Gastrocnemius medialis (tissue), 4 donors: ENCODE data around the gene EBP. TPM values are rescaled to one million over a fixed set of nuclear protein-coding genes. Genes with fewer than 3 reads are reported as not detected.
A peak's percentile ranks its signal among the peaks of the same experiment; 100 is the strongest.

Experiments used
- ATAC-seq, 2 donors: fragments of 150-250 bp; one replicate each; pipeline ENCODE4 v1.9.1; 2016
- DNase-seq, 2 donors: peaks; one replicate each; pipeline ENCODE4 v3.0.0-alpha.2; 2019
- H3K27ac ChIP-seq, 4 donors: fragments of 200-600 bp; sonication (generic); 1 replicate in 1 of 4; 2 replicates in 3 of 4; pipeline ENCODE4 v1.5.1; 2016 to 2018; ENCODE audit warnings: mild to moderate bottlenecking in 2 of 4, moderate library complexity in 1 of 4
- H3K27me3 ChIP-seq, 3 donors: fragments of 200-600 bp; sonication (generic) in 2 of 3; 1 replicate in 1 of 3; 2 replicates in 2 of 3; pipeline versions ENCODE4 v1.5.1 to v1.6.0; 2016 to 2019; ENCODE audit warnings: mild to moderate bottlenecking in 1 of 3, moderate library complexity in 1 of 3
- H3K36me3 ChIP-seq, 2 donors: fragments of 200-600 bp; sonication (generic) in 1 of 2; one replicate each; pipeline ENCODE4 v1.5.1; 2017 to 2018
- H3K4me1 ChIP-seq, 2 donors: fragments of 200-600 bp; sonication (generic) in 1 of 2; one replicate each; pipeline ENCODE4 v1.5.1; 2016 to 2017; ENCODE audit warnings: mild to moderate bottlenecking in 2 of 2
- H3K4me3 ChIP-seq, 4 donors: fragments of 200-600 bp; sonication (generic) in 3 of 4; 1 replicate in 1 of 4; 2 replicates in 3 of 4; pipeline ENCODE4 v1.5.1; 2016 to 2019; ENCODE audit warnings: mild to moderate bottlenecking in 2 of 4
- H3K9me3 ChIP-seq, 3 donors: fragments of 200-600 bp; sonication (generic) in 2 of 3; 1 replicate in 1 of 3; 2 replicates in 2 of 3; pipeline ENCODE4 v1.5.1; 2016 to 2019
- POLR2A ChIP-seq, 2 donors: fragments of 450-650 bp; IDR thresholded peaks; one replicate each; pipeline ENCODE4 v1.6.1; 2017; ENCODE audit warnings: antibody characterized with exemption in 2 of 2, mild to moderate bottlenecking in 2 of 2, moderate library complexity in 2 of 2
- in situ Hi-C, 4 donors: fragments of 200-750 bp; cut with MboI; loops; one replicate each; pipeline versions ENCODE4 v1.15.0 to v1.8.0; 2017; ENCODE audit warnings: low sequenced_read_pairs in 4 of 4
- intact Hi-C: fragments of 100-400 bp; cut with DNase I; formaldehyde crosslinking; loops from one replicate; pipeline ENCODE4 v1.15.1; 2023; ENCODE audit warnings: low total_unique reads
- total RNA-seq, 4 donors: library from RNA; depleted of rRNA; stranded (reverse); fragments of >200 nt; gene quantifications; one replicate each; pipeline versions ENCODE4 v1.1.0 to v1.2.3, GENCODE V29; 2016
- TF ChIP-seq, protein P1 (sequence below), 5 experiments: fragments of 450-650 bp in 3 of 5; fragments of 200-600 bp in 2 of 5; sonication (generic) in 2 of 5; IDR thresholded peaks in 4 of 5; conservative IDR thresholded peaks in 1 of 5; 1 replicate in 4 of 5; 2 replicates in 1 of 5; pipeline ENCODE4 v1.5.1; 2016 to 2019; ENCODE audit warnings: antibody characterized with exemption in 5 of 5, mild to moderate bottlenecking in 3 of 5, moderate library complexity in 3 of 5

Gene EBP
- total RNA-seq, 4 donors from 2014 or later: 2.7 to 5.3 (median 4.3) TPM

DNA sequence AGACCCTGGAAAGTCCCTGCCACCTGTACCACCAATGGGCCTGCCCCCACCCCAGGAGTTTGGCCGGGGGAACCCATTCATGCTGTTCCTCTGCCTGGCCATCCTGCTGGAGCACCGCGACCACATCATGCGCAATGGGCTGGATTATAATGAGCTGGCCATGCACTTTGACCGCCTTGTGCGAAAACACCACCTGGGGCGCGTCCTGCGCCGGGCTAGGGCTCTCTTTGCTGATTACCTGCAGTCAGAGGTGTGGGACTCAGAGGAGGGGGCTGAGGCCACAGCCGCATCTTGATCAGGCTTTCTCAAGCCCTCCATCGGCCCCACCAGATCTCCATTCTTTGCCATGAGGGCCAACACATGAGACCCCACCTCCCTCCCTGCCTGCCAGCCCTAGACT, 39.1 kb downstream of the EBP start:
- peaks cover 0 to 9% of the 10 kb centered on the region in 2 donors for H3K36me3 ChIP-seq

DNA sequence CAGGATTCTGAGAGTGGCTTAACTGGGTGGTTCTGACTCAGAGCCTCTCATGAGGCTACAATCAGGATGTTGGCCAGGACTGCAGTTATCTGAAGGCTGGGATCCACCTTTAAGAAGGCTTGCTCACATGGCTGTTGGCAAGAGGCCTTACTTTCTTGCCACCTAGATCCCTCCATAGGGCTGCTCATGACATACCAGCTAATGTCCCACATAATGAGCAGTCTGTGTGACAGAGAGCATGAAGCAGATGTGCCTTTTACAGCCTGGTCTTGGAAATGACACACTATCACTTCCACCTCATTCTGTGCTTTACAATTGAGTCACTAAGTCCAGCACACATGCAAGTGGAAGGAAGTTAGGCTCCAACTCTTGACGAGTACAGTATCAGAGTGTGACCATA, 48.4 kb downstream of the EBP start:
- no peaks in the 10 kb centered on the region for H3K9me3 ChIP-seq
- H3K4me1 ChIP-seq: no peaks in the 10 kb centered on the region
- ATAC-seq (no peak), DNase-seq (no peak)
- no peak for TF ChIP-seq POLR2A (IDR thresholded peaks at IDR 0.05)
- TF ChIP-seq, protein P1, sequence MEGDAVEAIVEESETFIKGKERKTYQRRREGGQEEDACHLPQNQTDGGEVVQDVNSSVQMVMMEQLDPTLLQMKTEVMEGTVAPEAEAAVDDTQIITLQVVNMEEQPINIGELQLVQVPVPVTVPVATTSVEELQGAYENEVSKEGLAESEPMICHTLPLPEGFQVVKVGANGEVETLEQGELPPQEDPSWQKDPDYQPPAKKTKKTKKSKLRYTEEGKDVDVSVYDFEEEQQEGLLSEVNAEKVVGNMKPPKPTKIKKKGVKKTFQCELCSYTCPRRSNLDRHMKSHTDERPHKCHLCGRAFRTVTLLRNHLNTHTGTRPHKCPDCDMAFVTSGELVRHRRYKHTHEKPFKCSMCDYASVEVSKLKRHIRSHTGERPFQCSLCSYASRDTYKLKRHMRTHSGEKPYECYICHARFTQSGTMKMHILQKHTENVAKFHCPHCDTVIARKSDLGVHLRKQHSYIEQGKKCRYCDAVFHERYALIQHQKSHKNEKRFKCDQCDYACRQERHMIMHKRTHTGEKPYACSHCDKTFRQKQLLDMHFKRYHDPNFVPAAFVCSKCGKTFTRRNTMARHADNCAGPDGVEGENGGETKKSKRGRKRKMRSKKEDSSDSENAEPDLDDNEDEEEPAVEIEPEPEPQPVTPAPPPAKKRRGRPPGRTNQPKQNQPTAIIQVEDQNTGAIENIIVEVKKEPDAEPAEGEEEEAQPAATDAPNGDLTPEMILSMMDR (IDR thresholded peaks at IDR 0.05 in 4 of 5, conservative IDR thresholded peaks at IDR 0.05 in 1 of 5): no peak
- H3K36me3 ChIP-seq: no peaks in the 10 kb centered on the region
- no peak overlapping the region for H3K4me3 ChIP-seq
- no peak overlapping the region for H3K27ac ChIP-seq
- intact Hi-C loops: loop anchor here (10.0 kb wide), 1 partner anchor 95 kb away; the partner anchor contains the start of genes FTSJ1 and SLC38A5
- H3K27me3 ChIP-seq: no peaks in the 10 kb centered on the region
- in situ Hi-C loops: no loop called here

More for the DNA sequence above, 39.1 kb downstream of the EBP start:
- H3K27me3 ChIP-seq: no peaks in the 10 kb centered on the region
- intact Hi-C loops: no loop called here
- no peaks in the 10 kb centered on the region for H3K9me3 ChIP-seq
- no peak for ATAC-seq
- in situ Hi-C loops: no loop called here
- H3K4me1 ChIP-seq: no peaks in the 10 kb centered on the region
- no peak overlapping the region for H3K27ac ChIP-seq
- no peak overlapping the region for H3K4me3 ChIP-seq
- no peak for DNase-seq
- TF ChIP-seq, protein P1 (IDR thresholded peaks at IDR 0.05 in 4 of 5, conservative IDR thresholded peaks at IDR 0.05 in 1 of 5): no peak
- no peak for TF ChIP-seq POLR2A (IDR thresholded peaks at IDR 0.05)

DNA sequence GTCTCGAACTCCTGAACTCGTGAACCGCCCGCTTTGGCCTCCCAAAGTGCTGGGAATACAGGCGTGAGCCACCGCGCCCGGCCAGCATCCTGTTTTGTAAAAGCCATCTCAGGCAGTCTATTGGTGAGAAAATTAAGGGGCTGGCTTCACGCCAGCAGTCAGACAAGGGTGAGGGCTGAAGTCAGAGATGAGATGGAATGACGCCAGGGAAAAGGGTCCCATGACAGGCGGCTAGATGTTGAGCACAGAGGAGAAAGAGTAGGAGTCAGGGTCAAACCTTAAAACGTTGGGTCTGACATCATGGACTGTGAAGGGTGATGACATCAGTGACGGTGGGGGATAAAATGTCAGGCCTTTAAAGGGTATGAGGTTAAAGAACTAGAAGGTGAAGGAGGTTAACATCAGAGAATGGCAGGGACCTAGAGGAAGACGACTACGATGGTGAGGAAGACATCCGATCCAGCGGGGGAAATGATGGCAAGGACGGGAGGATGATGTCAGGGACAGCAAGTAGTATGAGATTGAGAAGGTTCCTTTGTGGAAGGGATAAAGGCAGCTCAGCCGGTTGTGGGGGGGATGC, 52.2 kb downstream of the EBP start:
- intact Hi-C loops (loop anchor here (1.0 to 10.0 kb wide), 3 partner anchors 24 to 99 kb away; partner anchors contain the start of genes FTSJ1, SLC38A5, TBC1D25 and WDR13), in situ Hi-C loops (no loop called here)
- H3K36me3 ChIP-seq: peaks cover 0 to 35% of the 10 kb centered on the region in 2 donors
- no peaks in the 10 kb centered on the region for H3K27me3 ChIP-seq
- TF ChIP-seq, protein P1 (IDR thresholded peaks at IDR 0.05 in 4 of 5, conservative IDR thresholded peaks at IDR 0.05 in 1 of 5): no peak
- no peak for TF ChIP-seq POLR2A (IDR thresholded peaks at IDR 0.05)
- no peaks in the 10 kb centered on the region for H3K9me3 ChIP-seq
- H3K4me3 ChIP-seq: peak overlapping the region; percentile 64 to 89 (median 81)
- peaks cover 11 to 14% of the 10 kb centered on the region in 2 donors for H3K4me1 ChIP-seq
- DNase-seq (peak; percentile 6 to 37), ATAC-seq (peak in 1 of 2 donors; percentile 46)
- peak overlapping the region; percentile 94 to 99 (median 98) for H3K27ac ChIP-seq

DNA sequence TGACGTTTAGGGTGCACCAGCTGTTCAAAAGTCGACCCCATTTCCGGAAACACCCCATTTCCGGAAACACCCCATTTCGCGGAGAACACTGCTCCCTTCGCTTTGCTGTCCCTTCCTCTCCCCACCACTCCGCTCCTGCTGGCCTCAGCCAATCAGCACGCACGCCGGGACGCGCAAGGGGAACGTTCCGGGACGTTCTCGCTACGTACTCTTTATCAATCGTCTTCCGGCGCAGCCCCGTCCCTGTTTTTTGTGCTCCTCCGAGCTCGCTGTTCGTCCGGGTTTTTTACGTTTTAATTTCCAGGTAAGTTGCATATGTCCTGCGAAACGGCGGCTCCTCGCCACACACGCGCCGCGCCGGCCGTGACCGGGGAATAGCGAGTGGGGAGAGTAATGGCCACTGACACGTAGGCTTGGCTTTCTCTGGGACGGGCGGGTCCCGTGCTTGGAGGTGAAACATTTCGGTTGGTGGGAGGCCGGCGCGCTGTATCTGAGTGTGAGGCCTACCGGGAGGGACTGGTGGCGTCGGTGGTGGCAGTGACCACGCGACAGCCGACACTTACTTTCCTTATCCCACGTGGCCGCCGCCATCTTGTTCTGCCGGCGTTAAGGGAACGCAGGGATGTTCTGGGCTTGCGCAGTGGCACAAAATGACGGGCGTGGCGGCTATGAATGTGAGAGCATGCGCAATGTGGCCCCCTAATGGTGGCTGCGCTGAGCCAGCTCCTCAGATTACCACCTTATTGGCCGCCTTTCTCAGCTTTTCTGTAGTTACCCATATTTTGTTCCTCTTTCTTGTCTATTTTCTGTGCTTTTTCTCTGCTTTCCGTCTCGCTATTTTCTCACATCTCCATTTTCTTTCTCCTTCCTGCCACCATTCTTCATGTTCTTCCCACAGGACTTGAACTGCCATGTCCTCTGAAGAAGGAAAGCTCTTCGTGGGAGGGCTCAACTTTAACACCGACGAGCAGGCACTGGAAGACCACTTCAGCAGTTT, 53.0 kb downstream of the EBP start, which contains the start of gene RBM3:
Gene RBM3, plus strand, starts transcription at position 215 of the 997 bp plus-strand sequence. Its CDS starts 697 bp downstream, at position 912.
- Histone ChIP-seq H3K27ac (peak within 1 kb of the TSS; percentile 94 to 99 (median 98)), H3K9me3 (no peaks in the 10 kb centered on the region), H3K4me1 (peaks cover 11 to 14% of the 10 kb centered on the region in 2 donors), H3K36me3 (peaks cover 0 to 36% of the 10 kb centered on the region in 2 donors), H3K4me3 (peak within 1 kb of the TSS; percentile 64 to 89 (median 81)), H3K27me3 (no peaks in the 10 kb centered on the region)
- ATAC-seq (peak; percentile 97 to 98), DNase-seq (peak; percentile 90 to 91)
- intact Hi-C loops: loop anchor here (1.0 to 10.0 kb wide), 3 partner anchors 23 to 100 kb away; partner anchors contain the start of genes FTSJ1, SLC38A5, TBC1D25 and WDR13
- TF ChIP-seq, protein P1 (IDR thresholded peaks at IDR 0.05 in 4 of 5, conservative IDR thresholded peaks at IDR 0.05 in 1 of 5): peak in 4 of 5 experiments; percentile 31 to 42 (median 34)
- TF ChIP-seq POLR2A (IDR thresholded peaks at IDR 0.05): peak; percentile 84 to 88
- in situ Hi-C loops: no loop called here
